ENCODE data around the gene MRPL21. TPM values are rescaled to one million over a fixed set of nuclear protein-coding genes. Genes with fewer than 3 reads are reported as not detected.

MRPL21 gene
- total and polyA plus RNA-seq, 8 donors = 32.4 to 67.2 (median 58.3) TPM

- peaks cover 11 to 20% of the 10 kb centered on the region in 2 donors for H3K4me1 ChIP-seq
- DNase-seq = no peak
- no peaks in the 10 kb centered on the region for H3K27me3 ChIP-seq
- ATAC-seq = no peak
- H3K27ac ChIP-seq = no peak overlapping the region
- H3K9me3 ChIP-seq = peaks cover 4 to 16% of the 10 kb centered on the region in 2 donors
- peaks cover 0 to 96% of the 10 kb centered on the region in 2 donors for H3K36me3 ChIP-seq
- intact Hi-C loops (cut with DNase I) = loop anchor here in 1 of 2 donors (10.0 kb wide), 1 partner anchor 155 kb away; no protein-coding TSS in a partner anchor
- TF ChIP-seq CTCF (IDR thresholded peaks at IDR 0.05) = no peak
- no peak overlapping the region for H3K4me3 ChIP-seq
These were observed 26.3 kb upstream of the MRPL21 start for GRCh38 chr11:68929706-68930570.

DNA sequence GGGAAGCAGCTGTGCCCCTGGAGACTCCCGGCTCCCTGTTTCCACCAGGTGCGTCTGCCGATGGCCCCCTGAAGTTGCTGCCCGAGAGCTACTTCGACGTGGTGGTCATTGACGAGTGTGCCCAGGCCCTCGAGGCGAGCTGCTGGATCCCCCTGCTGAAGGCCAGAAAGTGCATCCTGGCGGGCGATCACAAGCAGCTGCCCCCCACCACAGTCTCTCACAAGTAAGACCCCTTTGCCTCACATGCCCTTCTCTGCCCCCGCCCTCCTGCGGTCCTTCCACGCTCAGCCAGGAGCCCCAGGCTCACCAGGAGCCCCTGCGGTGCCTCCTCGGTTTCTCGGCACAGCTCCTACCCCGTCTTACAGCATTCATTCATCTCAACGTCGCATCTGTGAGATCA is 25.5 kb upstream of the MRPL21 start:
- no peak for ATAC-seq
- Histone ChIP-seq H3K4me1 (peaks cover 11 to 20% of the 10 kb centered on the region in 2 donors), H3K27ac (no peak overlapping the region), H3K36me3 (peaks cover 0 to 96% of the 10 kb centered on the region in 2 donors), H3K27me3 (no peaks in the 10 kb centered on the region), H3K9me3 (peaks cover 4 to 22% of the 10 kb centered on the region in 2 donors), H3K4me3 (no peak overlapping the region)
- TF ChIP-seq CTCF (IDR thresholded peaks at IDR 0.05) = no peak
- intact Hi-C loops (cut with DNase I) = no loop called here
- DNase-seq = no peak

GRCh38 chr11:68928136-68928880 is 24.7 kb upstream of the MRPL21 start:
- Histone ChIP-seq H3K36me3 (peaks cover 0 to 96% of the 10 kb centered on the region in 2 donors), H3K27me3 (no peaks in the 10 kb centered on the region), H3K9me3 (peaks cover 4 to 22% of the 10 kb centered on the region in 2 donors), H3K4me3 (no peak overlapping the region), H3K4me1 (peaks cover 11 to 20% of the 10 kb centered on the region in 2 donors), H3K27ac (peak overlapping the region in 1 of 2 donors; percentile 49)
- peak; percentile 59 for ATAC-seq
- no peak for TF ChIP-seq CTCF (IDR thresholded peaks at IDR 0.05)
- intact Hi-C loops (cut with DNase I) = no loop called here
- peak in 1 of 4 donors; percentile 16 for DNase-seq

- Histone ChIP-seq H3K4me3 (no peak overlapping the region), H3K27me3 (no peaks in the 10 kb centered on the region), H3K36me3 (peaks cover 0 to 97% of the 10 kb centered on the region in 2 donors), H3K4me1 (peaks cover 11 to 20% of the 10 kb centered on the region in 2 donors), H3K9me3 (peaks cover 4 to 22% of the 10 kb centered on the region in 2 donors), H3K27ac (peak overlapping the region in 1 of 2 donors; percentile 49)
- no peak for TF ChIP-seq CTCF (IDR thresholded peaks at IDR 0.05)
- peak in 3 of 4 donors; percentile 53 to 58 (median 54) for DNase-seq
- intact Hi-C loops (cut with DNase I) = no loop called here
- peak; percentile 79 for ATAC-seq
These were observed 23.9 kb upstream of the MRPL21 start for GRCh38 chr11:68927280-68928135.
